Thoracic aorta (tissue), 2 donors: ENCODE measurements around the gene BPIFB4. TPM values are rescaled to one million over a fixed set of nuclear protein-coding genes. Genes with fewer than 3 reads are reported as not detected.

Experiments
- ATAC-seq: fragments of 150-250 bp; one replicate; pipeline ENCODE4 v1.8.0; 2017; ENCODE audit warnings: low read depth; ENCODE audit not compliant: insufficient number of reproducible peaks, low FRiP score
- DNase-seq: peaks from one replicate; pipeline ENCODE4 v3.0.0-alpha.2; 2020; ENCODE audit warnings: low spot score
- H3K27ac ChIP-seq, 2 donors: fragments of 200-600 bp; sonication (generic); 1 replicate in 1 of 2; 2 replicates in 1 of 2; pipeline ENCODE4 v1.5.1; 2016; ENCODE audit warnings: mild to moderate bottlenecking in 2 of 2, moderate library complexity in 2 of 2
- H3K27me3 ChIP-seq: fragments of 200-600 bp; sonication (generic); replicated peaks from 2 replicates; pipeline ENCODE4 v1.6.0; 2016; ENCODE audit warnings: mild to moderate bottlenecking; ENCODE audit not compliant: insufficient read depth
- H3K36me3 ChIP-seq: fragments of 200-600 bp; sonication (generic); one replicate; pipeline ENCODE4 v1.5.1; 2016
- H3K4me1 ChIP-seq, 2 donors: fragments of 200-600 bp; sonication (generic); 1 replicate in 1 of 2; 2 replicates in 1 of 2; pipeline versions ENCODE4 v1.5.1 to v1.6.0; 2016; ENCODE audit warnings: low read depth in 2 of 2, mild to moderate bottlenecking in 1 of 2; ENCODE audit not compliant: control insufficient read depth in 1 of 2
- H3K4me3 ChIP-seq: fragments of 200-600 bp; sonication (generic); 2 replicates; pipeline ENCODE4 v1.5.1; 2016; ENCODE audit warnings: mild to moderate bottlenecking
- H3K9me3 ChIP-seq: fragments of 200-600 bp; sonication (generic); 2 replicates; pipeline ENCODE4 v1.5.1; 2016
- total RNA-seq, 2 donors: library from RNA; depleted of rRNA; stranded (reverse); fragments of >200 nt; gene quantifications; one replicate each; pipeline versions ENCODE4 v1.1.0 to v1.2.3, GENCODE V29; 2016
- TF ChIP-seq, protein P1 (sequence below): fragments of 200-600 bp; sonication (generic); IDR thresholded peaks from one replicate; pipeline ENCODE4 v1.5.1; 2019; ENCODE audit warnings: antibody characterized with exemption

Gene BPIFB4
- total RNA-seq, 2 donors from 2014 or later, result not detected

DNA sequence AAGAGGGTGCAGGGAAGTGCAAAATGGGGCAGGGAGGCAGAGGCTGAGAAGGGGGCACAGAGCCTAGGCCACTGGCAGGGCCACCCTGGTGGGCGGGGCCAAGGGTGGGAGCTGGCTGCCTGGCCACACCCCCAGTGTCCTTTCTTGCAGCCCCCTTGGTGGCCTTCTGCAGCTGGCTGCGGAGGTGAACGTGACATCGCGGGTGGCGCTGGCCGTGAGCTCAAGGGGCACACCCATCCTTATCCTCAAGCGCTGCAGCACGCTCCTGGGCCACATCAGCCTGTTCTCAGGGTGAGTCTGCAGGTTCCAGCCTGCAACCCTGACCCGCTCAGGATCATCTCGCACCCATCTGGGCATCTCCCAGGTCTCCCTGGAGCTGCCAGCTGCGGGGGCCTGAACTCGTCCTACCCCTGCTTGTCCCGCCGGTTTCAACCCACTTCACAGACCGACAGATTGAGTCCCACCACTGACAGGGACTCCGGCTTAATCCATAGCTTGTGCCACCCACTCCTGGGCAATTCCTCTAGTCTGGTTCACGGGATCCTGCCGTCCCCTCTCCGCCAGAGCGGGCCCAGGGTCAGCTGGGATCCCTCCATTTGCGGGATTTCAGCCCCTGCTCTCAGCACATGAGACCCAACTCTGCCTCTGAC, 19.6 kb upstream of the BPIFB4 start:
- Histone ChIP-seq H3K4me3 (no peak overlapping the region), H3K4me1 (no peaks in the 10 kb centered on the region), H3K27me3 (no peaks in the 10 kb centered on the region), H3K9me3 (no peaks in the 10 kb centered on the region), H3K36me3 (no peaks in the 10 kb centered on the region), H3K27ac (no peak overlapping the region)
- ATAC-seq (no peak), DNase-seq (no peak)
- TF ChIP-seq, protein P1, sequence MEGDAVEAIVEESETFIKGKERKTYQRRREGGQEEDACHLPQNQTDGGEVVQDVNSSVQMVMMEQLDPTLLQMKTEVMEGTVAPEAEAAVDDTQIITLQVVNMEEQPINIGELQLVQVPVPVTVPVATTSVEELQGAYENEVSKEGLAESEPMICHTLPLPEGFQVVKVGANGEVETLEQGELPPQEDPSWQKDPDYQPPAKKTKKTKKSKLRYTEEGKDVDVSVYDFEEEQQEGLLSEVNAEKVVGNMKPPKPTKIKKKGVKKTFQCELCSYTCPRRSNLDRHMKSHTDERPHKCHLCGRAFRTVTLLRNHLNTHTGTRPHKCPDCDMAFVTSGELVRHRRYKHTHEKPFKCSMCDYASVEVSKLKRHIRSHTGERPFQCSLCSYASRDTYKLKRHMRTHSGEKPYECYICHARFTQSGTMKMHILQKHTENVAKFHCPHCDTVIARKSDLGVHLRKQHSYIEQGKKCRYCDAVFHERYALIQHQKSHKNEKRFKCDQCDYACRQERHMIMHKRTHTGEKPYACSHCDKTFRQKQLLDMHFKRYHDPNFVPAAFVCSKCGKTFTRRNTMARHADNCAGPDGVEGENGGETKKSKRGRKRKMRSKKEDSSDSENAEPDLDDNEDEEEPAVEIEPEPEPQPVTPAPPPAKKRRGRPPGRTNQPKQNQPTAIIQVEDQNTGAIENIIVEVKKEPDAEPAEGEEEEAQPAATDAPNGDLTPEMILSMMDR, result no peak

DNA sequence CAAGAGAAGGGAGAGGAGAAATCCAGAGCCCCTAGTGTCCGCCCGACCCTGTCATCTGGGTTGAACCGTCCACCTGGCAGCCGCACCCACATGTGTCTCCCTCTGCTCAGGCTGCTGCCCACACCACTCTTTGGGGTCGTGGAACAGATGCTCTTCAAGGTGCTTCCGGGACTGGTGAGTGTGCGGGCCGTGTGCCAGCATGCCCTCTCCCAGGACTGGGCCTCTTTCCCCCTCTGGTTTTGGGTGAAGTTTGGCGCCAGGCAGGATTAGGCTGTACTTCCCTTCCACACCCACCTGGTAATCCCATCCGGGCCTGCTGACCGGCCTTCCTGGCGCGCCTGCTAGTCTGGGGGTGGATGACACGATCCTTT, 17.8 kb upstream of the BPIFB4 start:
- Histone ChIP-seq H3K9me3 (no peaks in the 10 kb centered on the region), H3K27ac (no peak overlapping the region), H3K4me3 (no peak overlapping the region), H3K36me3 (no peaks in the 10 kb centered on the region), H3K27me3 (no peaks in the 10 kb centered on the region), H3K4me1 (no peaks in the 10 kb centered on the region)
- ATAC-seq, result no peak
- DNase-seq, result no peak
- TF ChIP-seq, protein P1, result no peak

DNA sequence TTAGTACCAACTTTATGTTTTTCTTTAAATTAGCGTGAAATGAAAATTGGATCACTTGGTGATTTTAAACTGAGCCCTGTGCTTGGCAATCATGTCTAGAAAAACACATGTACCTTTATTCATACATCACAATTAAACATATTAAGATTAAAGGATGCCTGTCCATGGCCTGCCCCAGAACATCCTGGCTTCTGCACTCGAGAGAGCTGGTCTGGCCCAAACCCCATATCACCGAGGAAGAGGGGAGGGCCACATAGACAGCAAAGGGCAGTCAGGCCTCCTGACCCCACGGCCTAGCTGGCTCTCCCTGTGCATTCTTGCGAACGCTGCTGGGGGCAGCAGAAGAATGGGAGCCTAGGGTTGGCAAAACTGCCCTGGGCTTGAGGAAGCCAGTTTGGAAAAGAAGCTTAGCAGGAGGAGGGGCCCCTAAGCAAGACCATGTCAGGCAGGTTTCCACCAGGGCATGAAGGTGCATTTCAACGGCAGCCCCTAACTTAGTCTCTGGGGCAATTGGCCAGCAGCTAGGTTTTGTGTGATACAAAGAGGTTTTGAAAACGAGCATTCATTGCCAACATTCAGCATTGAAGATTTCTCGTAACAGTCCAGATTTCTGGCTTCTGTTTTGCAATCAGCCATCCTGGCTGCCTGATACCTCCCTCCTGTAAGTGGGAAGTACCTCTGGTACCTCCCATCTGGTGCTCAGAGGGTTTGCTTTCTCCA, 17.2 kb upstream of the BPIFB4 start:
- H3K27me3 ChIP-seq, result no peaks in the 10 kb centered on the region
- ATAC-seq (no peak), DNase-seq (no peak)
- TF ChIP-seq, protein P1, result no peak
- no peak overlapping the region for H3K4me3 ChIP-seq
- no peak overlapping the region for H3K27ac ChIP-seq
- no peaks in the 10 kb centered on the region for H3K4me1 ChIP-seq
- no peaks in the 10 kb centered on the region for H3K9me3 ChIP-seq
- H3K36me3 ChIP-seq, result no peaks in the 10 kb centered on the region

DNA sequence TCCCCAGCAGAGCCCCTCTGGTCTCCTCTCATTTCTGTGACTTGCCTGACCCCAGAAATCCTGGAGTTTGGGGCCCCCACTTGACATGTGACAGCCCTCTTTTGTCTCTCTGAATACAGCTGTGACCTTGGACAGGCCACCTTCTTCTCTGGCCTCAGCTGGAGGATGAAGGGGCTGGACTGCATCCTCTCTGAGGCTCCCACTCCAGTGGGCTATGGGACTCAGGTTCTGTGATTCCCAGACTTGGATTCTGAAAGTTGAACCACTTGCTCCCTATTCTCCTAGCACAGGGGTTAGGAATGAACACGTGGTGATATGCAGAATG, 16.7 kb upstream of the BPIFB4 start:
- Histone ChIP-seq H3K4me3 (no peak overlapping the region), H3K27me3 (no peaks in the 10 kb centered on the region), H3K4me1 (no peaks in the 10 kb centered on the region), H3K36me3 (no peaks in the 10 kb centered on the region), H3K27ac (no peak overlapping the region), H3K9me3 (no peaks in the 10 kb centered on the region)
- ATAC-seq (no peak), DNase-seq (no peak)
- TF ChIP-seq, protein P1, result no peak

DNA sequence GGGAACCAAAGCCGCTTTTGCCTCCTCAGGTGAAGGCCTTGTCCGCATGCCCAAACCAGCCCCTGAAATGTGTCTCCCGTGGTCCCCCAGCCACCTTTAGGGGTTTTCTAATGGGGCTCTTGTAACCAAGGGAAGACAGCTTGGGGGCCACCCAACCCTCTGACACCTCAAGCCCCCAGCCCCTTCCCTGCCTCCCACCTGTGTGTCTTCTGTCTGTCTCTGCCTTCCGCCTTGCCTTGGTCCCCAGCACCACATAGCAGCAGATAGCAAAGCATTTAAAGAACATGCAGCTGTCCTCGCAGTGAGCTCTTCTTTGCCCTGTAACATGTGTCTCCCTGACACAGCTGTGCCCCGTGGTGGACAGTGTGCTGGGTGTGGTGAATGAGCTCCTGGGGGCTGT, 16.2 kb upstream of the BPIFB4 start:
- Histone ChIP-seq H3K4me1 (no peaks in the 10 kb centered on the region), H3K27ac (no peak overlapping the region), H3K9me3 (no peaks in the 10 kb centered on the region), H3K4me3 (no peak overlapping the region), H3K27me3 (no peaks in the 10 kb centered on the region), H3K36me3 (no peaks in the 10 kb centered on the region)
- TF ChIP-seq, protein P1, result no peak
- DNase-seq, result no peak
- ATAC-seq, result no peak
